Measurements from ENCODE around the gene MARCO.

DNA sequence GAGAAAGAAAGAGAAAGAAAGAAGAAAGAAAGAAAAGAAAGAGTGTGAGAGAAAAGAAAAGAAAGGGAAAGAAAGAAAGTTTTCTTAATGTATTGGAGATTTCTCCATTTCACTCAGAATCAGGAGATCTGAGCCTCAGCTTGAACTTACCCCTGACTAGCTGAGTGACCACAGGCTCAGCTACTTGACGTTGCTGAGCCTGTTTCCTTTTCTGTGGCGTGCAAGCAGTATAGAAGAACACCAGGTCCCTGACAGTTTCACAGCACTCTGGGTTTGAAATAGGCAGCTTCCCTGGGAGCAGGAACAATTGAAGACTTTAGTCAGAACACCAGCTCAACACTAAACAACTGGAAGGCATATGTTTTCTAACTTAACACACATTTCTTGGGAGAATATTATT is 44.7 kb downstream of the MARCO start:
- TF ChIP-seq YY1 (IDR thresholded peaks at IDR 0.05) (no peak), FOXA1 (IDR thresholded peaks at IDR 0.05) (no peak), GABPA (IDR thresholded peaks at IDR 0.05 in 1 of 2, conservative IDR thresholded peaks at IDR 0.05 in 1 of 2) (no peak), RXRA (IDR thresholded peaks at IDR 0.05) (no peak)
- TF ChIP-seq, protein P1, sequence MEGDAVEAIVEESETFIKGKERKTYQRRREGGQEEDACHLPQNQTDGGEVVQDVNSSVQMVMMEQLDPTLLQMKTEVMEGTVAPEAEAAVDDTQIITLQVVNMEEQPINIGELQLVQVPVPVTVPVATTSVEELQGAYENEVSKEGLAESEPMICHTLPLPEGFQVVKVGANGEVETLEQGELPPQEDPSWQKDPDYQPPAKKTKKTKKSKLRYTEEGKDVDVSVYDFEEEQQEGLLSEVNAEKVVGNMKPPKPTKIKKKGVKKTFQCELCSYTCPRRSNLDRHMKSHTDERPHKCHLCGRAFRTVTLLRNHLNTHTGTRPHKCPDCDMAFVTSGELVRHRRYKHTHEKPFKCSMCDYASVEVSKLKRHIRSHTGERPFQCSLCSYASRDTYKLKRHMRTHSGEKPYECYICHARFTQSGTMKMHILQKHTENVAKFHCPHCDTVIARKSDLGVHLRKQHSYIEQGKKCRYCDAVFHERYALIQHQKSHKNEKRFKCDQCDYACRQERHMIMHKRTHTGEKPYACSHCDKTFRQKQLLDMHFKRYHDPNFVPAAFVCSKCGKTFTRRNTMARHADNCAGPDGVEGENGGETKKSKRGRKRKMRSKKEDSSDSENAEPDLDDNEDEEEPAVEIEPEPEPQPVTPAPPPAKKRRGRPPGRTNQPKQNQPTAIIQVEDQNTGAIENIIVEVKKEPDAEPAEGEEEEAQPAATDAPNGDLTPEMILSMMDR (IDR thresholded peaks at IDR 0.05; ENCODE audit: low read depth, low read length, missing input control), result no peak
- TF ChIP-seq, protein P2, sequence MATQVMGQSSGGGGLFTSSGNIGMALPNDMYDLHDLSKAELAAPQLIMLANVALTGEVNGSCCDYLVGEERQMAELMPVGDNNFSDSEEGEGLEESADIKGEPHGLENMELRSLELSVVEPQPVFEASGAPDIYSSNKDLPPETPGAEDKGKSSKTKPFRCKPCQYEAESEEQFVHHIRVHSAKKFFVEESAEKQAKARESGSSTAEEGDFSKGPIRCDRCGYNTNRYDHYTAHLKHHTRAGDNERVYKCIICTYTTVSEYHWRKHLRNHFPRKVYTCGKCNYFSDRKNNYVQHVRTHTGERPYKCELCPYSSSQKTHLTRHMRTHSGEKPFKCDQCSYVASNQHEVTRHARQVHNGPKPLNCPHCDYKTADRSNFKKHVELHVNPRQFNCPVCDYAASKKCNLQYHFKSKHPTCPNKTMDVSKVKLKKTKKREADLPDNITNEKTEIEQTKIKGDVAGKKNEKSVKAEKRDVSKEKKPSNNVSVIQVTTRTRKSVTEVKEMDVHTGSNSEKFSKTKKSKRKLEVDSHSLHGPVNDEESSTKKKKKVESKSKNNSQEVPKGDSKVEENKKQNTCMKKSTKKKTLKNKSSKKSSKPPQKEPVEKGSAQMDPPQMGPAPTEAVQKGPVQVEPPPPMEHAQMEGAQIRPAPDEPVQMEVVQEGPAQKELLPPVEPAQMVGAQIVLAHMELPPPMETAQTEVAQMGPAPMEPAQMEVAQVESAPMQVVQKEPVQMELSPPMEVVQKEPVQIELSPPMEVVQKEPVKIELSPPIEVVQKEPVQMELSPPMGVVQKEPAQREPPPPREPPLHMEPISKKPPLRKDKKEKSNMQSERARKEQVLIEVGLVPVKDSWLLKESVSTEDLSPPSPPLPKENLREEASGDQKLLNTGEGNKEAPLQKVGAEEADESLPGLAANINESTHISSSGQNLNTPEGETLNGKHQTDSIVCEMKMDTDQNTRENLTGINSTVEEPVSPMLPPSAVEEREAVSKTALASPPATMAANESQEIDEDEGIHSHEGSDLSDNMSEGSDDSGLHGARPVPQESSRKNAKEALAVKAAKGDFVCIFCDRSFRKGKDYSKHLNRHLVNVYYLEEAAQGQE (IDR thresholded peaks at IDR 0.05), result no peak
